GM18505 (cell line): Measurements from ENCODE around the gene C16orf74.

Experiments used
- ATAC-seq: cut with Tn5 transposase; IDR thresholded peaks from one replicate; pipeline ENCODE4 v1.9.1; 2021; ENCODE audit not compliant: unreplicated experiment
- POLR2A ChIP-seq: IDR thresholded peaks from 4 replicates; pipeline ENCODE4 v1.6.1; 2011; ENCODE audit warnings: borderline replicate concordance; ENCODE audit not compliant: insufficient read depth, insufficient read length; ENCODE audit errors: extremely low read depth

C16orf74 gene

GRCh38 chr16:85660843-85661739, 89.8 kb downstream of the C16orf74 start:
- no peak for ATAC-seq

GRCh38 chr16:85659805-85660511, 90.9 kb downstream of the C16orf74 start:
- ATAC-seq: no peak
- TF ChIP-seq POLR2A: no peak

More at GRCh38 chr16:85660843-85661739, 89.8 kb downstream of the C16orf74 start:
- TF ChIP-seq POLR2A: no peak

- no peak for ATAC-seq
Observed at GRCh38 chr16:85659336-85659735, 91.6 kb downstream of the C16orf74 start.

GRCh38 chr16:85658504-85659326, 92.2 kb downstream of the C16orf74 start:
- no peak for TF ChIP-seq POLR2A
- ATAC-seq: no peak

More at GRCh38 chr16:85659336-85659735, 91.6 kb downstream of the C16orf74 start:
- TF ChIP-seq POLR2A: no peak

GRCh38 chr16:85657996-85658395, 92.9 kb downstream of the C16orf74 start:
- TF ChIP-seq POLR2A: no peak
- ATAC-seq: no peak
